Endothelial cell of umbilical vein (primary cell): ENCODE measurements around the gene SP3.

ENCODE experiments used
- CTCF ChIP-seq, 2 donors: IDR thresholded peaks; 1 replicate in 1 of 2; 2 replicates in 1 of 2; pipeline ENCODE4 v1.5.1; 2011; ENCODE audit warnings: low read length in 2 of 2, mild to moderate bottlenecking in 2 of 2, moderate library complexity in 2 of 2, control low read depth in 1 of 2, inconsistent platforms in 1 of 2, low read depth in 1 of 2; ENCODE audit not compliant: insufficient read depth in 1 of 2; ENCODE audit errors: extremely low read depth in 1 of 2
- EZH2 ChIP-seq: IDR thresholded peaks from 2 replicates; pipeline ENCODE4 v1.6.1; 2012; ENCODE audit warnings: borderline replicate concordance, low read depth, mild to moderate bottlenecking, moderate library complexity, low read length, inconsistent platforms; ENCODE audit not compliant: severe bottlenecking
- JUN ChIP-seq: IDR thresholded peaks from 2 replicates; pipeline ENCODE4 v1.6.1; 2011; ENCODE audit warnings: borderline replicate concordance, low read depth; ENCODE audit not compliant: insufficient read length, insufficient read depth
- MAX ChIP-seq: IDR thresholded peaks from 2 replicates; pipeline ENCODE4 v1.6.1; 2011; ENCODE audit not compliant: insufficient read depth, insufficient read length
- POLR2A ChIP-seq: IDR thresholded peaks from 2 replicates; pipeline ENCODE4 v1.6.1; 2012; ENCODE audit warnings: low read depth, mild to moderate bottlenecking, control low read depth, low read length
- POLR2AphosphoS5 ChIP-seq: IDR thresholded peaks from 2 replicates; pipeline ENCODE4 v1.6.1; 2012; ENCODE audit warnings: low read depth, mild to moderate bottlenecking, control low read depth, low read length, moderate library complexity; ENCODE audit not compliant: insufficient read depth

GRCh38 chr2:173898178-173898668 lies 67.0 kb downstream of the SP3 start:
- TF ChIP-seq MAX, result no peak
- no peak for TF ChIP-seq CTCF (IDR thresholded peaks at IDR 0.05; ENCODE audit: extremely low read depth in 1 of 2, insufficient read depth in 1 of 2, low read depth in 1 of 2, low read length in 2 of 2)
- TF ChIP-seq EZH2, result no peak
- no peak for TF ChIP-seq POLR2AphosphoS5
- TF ChIP-seq JUN, result no peak
- TF ChIP-seq POLR2A, result no peak
